Medulla oblongata (tissue), 1 donor: Measurements from ENCODE around the gene HYAL2.
A peak's percentile ranks its signal among the peaks of the same experiment; 100 is the strongest.

Experiments
- DNase-seq: peaks from one replicate; pipeline ENCODE4 v3.0.0-alpha.2; 2015; ENCODE audit errors: extremely low spot score

HYAL2 gene

DNA sequence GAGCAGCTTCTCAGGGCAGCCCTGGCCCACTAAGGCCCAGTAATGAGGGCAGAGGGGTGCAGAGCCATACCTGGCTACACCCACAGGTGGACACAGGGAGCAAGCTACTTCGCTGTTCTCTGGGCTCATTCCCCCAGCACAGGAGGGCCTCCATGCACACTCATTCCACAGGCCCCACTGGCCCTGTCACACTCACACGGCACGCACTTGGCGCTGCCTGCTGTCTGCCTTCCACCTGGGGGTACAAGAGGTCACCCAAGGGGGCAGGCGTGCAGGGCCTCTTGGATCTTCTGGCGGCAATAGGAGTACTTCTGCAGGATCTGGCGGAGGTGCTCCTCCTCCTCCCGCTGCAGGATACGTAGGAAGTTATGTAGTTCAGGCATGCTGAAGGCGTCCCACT is 7.8 kb upstream of the HYAL2 start:
- no peak for DNase-seq

DNA sequence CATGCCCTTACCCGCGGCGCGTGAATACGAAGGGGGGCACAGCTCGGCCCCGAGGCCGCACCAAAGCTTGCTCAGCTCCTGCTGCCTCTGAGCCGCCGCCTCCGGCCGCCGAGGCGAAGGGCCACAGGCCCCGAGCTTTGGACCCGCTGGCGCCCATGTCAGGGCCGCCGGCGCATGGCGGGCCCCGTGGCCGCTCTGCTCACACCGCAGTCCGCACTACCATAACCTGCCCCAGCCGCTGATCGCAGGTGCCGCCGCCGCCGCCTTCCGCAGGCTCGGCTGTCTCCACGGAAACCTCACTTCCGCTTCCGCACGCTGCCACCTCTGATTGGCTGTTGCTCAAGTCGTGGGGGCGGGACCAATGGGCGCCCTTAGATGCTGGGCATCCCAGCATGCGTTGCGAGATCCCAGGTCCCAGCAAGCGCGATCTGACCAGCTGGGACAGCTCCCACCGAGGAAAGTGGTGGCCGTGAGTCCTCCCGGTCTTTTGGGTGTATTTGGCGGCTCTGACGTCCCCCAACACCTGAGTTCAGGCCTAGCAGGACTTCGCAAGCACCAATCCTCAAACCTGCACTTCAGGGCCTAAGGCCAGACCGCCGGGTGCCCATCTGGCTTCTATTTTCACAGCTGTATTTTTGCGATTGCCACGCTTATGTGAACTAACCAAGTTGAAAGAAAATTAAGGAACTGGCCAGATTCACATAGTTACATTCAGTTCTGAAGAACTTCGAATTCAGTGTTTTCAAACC is 5.6 kb upstream of the HYAL2 start, which contains the start of gene TUSC2:
Gene TUSC2 (minus strand): TSS at position 281 of the 749 bp plus-strand sequence. CDS start 124 bp downstream, at position 157.
- DNase-seq: peak; percentile 99

GRCh38 chr3:50327129-50327528 is 4.6 kb upstream of the HYAL2 start:
- DNase-seq: no peak

GRCh38 chr3:50326182-50326541 is 3.6 kb upstream of the HYAL2 start:
- DNase-seq: no peak

DNA sequence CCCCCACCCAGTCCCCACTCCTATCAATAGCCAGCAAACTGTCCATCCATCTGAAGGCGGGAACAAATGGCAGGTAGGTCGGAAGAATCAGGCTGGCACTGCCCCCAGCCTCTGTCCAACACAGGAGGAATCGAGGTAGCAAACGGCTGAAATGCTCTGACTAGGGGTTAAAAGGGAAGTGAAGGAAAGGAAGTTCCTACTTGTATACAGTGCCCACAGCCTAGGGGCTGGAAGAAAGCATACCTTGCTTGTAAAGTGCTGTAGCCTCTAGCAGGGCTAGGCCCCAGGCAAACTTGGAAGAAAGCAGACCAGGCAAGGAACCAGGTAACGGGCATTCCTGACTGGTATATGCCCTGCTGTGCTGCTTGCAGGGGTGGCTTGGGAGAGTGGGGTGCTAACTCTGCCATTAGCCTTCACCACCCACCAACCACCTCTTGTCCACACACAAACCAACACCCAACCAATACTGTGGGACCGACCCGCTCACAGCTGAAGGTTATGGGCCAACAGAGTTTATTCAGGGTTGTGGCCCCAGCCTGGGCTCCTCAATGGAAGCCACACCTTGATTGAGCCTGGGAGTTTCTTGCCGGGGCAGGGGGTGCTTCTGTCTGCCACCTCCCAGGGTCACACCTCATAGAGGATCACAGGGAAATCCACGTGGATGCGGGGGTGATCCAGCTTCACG is 3.1 kb upstream of the HYAL2 start:
- DNase-seq: no peak

DNA sequence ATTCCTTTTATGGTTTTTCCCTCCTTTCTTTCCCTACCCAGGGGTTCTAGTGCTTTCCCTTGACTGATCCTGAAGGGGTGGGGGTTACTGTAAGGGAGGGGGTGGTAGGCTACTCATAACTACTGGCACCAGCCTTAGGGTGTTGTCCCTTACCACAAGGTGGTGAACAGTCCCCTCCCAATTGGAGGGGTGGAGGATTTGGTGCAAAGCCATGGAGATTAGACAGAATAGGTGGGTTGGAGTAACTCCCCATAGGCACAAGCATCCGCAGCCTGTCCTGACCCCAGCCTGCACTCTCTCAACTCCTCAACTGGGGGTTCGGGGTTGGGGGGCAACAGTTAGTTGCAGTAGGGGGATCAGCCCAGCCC is 2.6 kb upstream of the HYAL2 start:
- DNase-seq: no peak

DNA sequence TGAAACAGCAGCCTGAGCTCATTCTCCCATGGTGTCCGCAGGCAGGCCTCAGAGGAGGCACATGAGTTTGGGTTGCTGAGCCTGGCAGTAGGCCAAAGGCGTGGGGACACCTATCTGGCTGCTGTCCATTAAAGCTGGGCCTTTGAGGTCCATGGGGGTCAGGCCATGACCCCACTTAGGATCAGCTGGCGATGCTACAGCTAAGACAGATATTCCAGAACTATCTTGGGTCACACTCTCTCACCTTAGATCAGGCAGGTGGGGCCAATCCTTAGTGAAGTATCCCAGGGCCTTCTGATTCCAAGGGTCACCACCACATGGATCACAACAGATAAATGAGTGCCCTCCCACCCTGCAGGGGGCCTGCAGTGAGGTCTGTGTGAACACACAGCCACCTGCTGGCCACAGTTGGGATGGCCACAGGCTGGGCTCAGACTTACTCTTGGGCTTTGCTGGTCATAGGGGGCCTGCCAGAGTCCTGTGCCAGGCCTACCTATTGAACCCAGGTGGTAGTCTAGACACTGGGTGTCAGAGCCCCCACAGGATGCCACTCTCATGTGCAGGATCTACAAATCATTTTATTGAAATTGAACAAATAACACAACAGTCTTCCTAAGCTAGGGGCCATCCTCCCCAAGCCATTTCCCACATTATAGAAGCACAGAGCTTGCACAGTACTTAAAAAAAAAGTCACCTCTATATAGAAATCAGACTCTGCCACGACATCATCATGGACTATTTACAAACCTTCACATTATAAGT is 2.0 kb upstream of the HYAL2 start:
- peak; percentile 81 for DNase-seq

- DNase-seq: no peak
Measured at GRCh38 chr3:50323614-50324199, 1.2 kb upstream of the HYAL2 start.

DNA sequence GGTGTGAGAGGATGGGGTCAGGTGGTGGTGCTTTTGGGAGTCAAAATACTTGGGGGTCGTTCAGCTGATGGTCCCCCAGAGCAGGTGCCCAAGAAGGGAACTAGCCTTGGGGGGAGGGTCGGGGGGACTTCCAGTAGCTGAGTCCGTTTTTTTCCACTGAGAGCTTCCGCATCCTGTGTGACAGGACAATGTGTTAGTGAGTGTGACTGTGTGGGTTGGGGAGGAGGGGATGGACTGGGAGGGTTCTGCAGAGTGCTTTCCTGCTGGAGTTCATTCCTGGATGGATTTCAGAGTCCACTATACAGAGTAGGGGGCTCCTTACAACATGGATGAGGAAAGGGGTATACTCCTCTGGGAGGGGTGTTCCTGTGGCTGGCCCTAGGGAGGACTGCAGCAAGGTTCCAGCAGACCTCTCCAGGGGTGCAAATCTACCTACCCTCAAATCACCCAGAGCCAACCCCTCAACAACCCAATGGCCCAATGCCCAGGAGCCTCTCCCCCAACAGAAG is 601 bp upstream of the HYAL2 start:
- DNase-seq: no peak

DNA sequence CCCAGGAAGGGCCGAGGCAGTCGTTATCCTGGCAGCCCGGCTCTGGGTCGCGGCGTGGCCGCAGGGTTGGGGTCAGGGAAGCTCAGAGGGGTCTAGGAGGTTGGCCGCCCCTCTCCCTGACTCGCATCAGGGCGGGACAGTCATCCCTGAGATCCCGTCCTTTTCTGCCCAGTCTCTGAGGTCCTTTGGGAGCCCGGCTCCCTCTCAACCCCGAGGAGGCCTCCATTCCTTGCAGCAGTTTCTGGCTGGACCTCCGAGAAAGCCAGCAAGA is 495 bp downstream of the HYAL2 start:
- DNase-seq: no peak

GRCh38 chr3:50321336-50322114 is 1.0 kb downstream of the HYAL2 start:
- peak; percentile 90 for DNase-seq

DNA sequence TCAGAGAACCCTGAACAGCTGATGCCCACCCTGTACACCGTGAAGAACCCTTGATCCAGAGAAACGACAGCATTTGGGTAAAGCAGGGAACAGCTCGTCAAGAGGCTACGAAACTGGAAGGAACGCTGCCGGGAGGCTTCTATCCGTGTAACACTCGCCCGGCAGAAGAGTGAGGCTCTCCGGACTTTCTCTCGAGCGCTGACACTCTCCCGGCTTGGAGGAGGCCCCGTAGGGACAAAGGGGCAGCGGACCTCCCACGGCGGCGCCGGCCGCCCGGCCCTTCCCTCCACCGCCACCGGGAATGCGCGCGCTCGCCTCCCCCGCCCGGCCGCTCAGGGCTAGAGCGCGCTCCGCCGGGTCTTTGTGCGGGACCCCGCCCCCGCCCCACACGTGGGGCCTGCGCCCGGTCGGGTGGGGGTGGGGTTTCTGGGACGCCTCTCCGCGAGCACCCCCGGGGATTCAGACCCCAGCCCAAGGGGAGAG is 1.7 kb downstream of the HYAL2 start:
- peak; percentile 92 for DNase-seq

- no peak for DNase-seq
Measured at GRCh38 chr3:50319894-50320625, 2.5 kb downstream of the HYAL2 start.

DNA sequence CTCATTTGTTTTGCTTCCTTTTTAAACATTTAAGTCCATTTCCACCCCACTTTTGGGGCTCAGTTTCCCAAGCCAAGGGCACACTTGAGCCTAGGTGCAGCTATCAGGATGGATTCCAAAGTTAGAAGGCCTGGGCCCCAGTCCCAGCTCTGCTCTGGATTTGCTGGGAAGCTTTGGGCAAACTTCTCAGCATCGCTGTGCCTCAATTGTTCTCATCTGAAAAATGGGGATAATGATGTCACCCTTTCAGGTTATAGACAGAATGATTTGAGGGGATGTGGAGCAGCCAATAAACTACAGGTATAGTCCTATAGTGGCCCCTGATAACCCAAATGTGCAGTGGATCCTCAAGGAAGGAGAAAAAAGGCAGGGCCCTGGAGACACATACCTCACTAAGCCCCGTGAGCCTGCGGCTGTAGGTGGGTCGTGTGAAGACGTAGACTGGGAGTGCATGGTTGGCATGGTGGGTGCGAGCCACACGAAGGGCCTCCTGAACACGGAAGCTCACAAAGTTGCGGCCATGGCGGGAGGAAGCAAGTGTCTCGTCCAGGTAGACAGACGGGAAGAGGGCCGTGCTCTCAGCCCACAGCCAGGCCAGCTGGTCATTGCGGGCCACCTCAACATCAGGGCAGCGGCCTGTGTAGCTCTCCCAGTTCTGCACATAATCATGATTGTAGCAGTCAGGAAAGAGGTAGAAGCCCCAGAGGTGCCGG is 3.2 kb downstream of the HYAL2 start:
- DNase-seq: no peak

DNA sequence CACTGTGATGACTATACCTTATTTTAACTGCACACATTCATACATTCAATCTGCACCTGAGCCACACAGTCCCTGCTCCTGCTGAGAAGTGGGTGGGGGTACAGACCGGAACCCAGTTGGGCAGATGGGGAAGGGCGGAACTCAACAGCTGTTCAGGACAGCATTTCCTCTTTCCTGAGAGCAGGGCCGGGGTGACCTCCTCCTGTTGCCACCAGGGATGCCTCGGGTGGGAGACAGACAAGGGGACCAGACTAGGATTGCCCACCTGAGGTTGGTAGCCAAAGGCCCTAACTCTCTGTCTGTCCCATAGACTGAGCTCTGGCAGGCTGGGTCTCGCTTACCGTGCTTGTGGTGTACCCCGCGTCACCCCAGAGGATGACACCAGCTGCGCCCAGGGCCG is 3.9 kb downstream of the HYAL2 start:
- DNase-seq: no peak

DNA sequence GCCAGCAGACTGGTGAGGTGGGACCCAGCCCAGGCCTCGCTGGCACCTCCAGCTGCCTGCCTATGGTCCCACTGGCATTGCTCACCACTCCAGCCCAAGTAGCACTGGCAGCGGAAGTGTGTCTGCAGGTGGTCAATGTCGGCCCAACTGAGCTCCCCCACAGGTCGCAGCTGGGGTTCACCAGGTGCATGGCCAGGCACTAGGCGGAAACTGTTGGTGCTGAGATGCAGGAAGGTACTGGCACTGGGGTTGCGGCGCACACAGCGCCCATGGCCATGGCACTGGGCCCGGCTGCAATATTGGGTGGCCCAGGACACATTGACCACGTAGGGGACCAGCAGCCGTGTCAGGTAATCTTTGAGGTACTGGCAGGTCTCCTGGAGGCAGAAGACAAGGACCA is 4.4 kb downstream of the HYAL2 start:
- no peak for DNase-seq

- DNase-seq: no peak
Measured at GRCh38 chr3:50317300-50317699, 5.2 kb downstream of the HYAL2 start.

DNA sequence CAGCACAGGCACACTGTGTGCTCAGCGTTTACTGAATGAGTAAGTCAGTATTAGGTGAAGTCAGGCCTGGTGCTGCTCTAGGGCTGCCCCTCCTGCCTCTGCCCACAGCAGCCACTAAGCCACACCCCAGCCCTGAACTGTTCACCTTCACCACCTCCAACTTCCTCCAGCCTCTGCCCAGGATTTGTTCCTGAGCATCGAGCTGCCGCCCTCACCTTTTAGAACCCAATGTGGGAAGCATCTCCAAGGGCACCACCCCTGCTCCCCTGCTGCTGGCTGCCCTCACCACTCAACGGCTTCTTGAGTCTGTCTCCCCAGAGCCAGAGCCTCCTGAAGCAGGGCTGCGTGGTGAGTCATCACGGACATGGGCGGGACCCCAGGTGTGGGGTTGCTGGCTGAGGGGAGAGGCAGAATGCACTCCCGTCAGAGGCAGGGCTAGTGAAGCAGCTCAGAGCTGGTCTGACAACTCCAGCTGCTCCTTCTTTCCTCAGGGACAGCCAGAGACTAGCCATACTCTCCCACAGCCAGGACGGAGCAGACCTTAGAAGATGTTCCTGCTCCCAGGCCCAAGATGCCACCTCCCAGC is 5.8 kb downstream of the HYAL2 start:
- DNase-seq: no peak

DNA sequence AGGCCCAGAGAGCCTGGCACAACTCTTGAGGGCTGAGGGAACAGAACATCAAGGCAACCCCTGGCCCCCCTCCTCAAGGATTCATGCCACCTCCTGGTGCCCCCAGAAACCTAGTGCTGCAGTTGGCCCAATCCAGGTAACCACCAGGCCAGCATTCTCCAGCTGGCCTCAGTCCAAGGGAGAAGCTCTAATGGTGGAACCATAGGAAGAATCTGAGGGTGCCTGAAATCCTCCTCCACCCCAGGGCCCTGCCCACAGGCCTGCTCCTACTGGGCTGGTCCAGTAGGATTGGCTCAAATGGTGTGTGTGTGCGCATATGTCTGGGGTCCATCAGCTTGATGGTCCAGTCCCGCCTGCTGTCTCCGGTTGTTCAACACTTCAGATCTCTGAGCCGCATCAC is 7.7 kb downstream of the HYAL2 start:
- no peak for DNase-seq

DNA sequence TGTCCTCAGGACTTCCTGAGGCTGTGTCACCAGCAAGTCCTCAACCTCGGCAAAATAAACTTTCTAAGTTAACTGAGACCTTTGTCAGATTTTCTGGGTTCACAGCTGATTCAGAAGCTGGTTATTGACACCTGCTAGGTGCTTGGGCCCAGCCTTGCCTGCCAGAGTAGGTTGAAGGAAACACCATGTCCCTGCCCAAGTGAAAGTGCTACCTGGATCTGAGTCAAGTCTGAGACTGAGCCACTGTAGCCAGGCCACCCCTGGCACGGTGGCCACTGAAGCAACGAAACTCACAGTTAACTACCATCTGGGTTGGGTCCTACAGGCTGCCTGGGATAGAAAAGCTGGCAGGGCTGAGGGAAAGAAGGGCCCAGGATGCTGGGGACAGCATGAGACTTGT is 8.2 kb downstream of the HYAL2 start:
- no peak for DNase-seq
